ENCODE data around the gene DUSP19. TPM values are rescaled to one million over a fixed set of nuclear protein-coding genes. Genes with fewer than 3 reads are reported as not detected.

Gene DUSP19
- total and polyA plus RNA-seq, 2 of the 13 experiments (the other 11 are each of a cell fraction or from before 2014, with no cell fraction given): 1.3 to 1.9 TPM

DNA sequence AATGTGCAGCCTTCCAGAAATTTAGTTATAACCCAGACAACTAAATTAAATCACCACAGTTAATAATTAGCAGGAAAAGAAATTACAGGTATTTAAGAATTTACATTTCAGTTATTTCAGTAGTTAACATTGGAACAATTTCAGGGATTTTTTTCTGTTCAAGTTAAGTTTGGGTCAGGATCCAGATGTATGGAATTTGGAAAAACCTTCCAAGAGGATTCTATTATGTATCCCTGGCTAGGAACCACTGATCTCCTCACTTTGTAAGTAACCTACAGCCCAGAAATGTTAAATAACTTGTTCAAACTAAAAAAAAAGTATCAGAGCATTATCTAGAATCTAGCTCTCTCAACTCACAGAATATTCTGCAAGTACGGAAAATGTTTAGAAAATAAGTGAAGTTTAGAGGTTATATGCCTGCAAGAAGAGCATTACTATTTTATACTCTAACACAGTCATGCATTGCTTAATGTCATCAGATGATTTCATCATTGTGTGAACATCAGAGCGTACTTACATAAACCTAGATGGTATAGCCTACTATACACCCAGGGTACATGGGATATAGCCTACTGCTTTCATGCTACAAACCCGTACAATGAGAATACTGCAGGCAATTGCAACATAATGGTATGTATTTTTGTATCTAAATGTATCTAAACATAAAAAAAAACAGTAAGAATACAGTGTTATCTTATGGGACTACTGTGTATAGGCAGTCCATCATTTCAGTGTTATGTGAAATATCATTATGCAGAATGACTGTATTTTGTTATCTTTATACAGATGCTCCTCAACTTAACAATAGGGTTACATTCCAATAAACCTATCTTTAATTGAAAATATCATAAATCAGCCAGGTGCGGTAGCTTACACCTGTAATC is 46.4 kb upstream of the DUSP19 start (continued):
- TF ChIP-seq, protein P1, sequence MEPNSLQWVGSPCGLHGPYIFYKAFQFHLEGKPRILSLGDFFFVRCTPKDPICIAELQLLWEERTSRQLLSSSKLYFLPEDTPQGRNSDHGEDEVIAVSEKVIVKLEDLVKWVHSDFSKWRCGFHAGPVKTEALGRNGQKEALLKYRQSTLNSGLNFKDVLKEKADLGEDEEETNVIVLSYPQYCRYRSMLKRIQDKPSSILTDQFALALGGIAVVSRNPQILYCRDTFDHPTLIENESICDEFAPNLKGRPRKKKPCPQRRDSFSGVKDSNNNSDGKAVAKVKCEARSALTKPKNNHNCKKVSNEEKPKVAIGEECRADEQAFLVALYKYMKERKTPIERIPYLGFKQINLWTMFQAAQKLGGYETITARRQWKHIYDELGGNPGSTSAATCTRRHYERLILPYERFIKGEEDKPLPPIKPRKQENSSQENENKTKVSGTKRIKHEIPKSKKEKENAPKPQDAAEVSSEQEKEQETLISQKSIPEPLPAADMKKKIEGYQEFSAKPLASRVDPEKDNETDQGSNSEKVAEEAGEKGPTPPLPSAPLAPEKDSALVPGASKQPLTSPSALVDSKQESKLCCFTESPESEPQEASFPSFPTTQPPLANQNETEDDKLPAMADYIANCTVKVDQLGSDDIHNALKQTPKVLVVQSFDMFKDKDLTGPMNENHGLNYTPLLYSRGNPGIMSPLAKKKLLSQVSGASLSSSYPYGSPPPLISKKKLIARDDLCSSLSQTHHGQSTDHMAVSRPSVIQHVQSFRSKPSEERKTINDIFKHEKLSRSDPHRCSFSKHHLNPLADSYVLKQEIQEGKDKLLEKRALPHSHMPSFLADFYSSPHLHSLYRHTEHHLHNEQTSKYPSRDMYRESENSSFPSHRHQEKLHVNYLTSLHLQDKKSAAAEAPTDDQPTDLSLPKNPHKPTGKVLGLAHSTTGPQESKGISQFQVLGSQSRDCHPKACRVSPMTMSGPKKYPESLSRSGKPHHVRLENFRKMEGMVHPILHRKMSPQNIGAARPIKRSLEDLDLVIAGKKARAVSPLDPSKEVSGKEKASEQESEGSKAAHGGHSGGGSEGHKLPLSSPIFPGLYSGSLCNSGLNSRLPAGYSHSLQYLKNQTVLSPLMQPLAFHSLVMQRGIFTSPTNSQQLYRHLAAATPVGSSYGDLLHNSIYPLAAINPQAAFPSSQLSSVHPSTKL (CRISPR knock-in tag; IDR thresholded peaks at IDR 0.05): peak; percentile 57
- TF ChIP-seq GLI4 (CRISPR knock-in tag; IDR thresholded peaks at IDR 0.05; ENCODE audit: borderline replicate concordance): no peak
- TF ChIP-seq, protein P2, sequence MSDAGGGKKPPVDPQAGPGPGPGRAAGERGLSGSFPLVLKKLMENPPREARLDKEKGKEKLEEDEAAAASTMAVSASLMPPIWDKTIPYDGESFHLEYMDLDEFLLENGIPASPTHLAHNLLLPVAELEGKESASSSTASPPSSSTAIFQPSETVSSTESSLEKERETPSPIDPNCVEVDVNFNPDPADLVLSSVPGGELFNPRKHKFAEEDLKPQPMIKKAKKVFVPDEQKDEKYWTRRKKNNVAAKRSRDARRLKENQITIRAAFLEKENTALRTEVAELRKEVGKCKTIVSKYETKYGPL (CRISPR knock-in tag; IDR thresholded peaks at IDR 0.05): peak; percentile 52; the same call in 1 of the 2 replicates
- TF ChIP-seq, protein P3, sequence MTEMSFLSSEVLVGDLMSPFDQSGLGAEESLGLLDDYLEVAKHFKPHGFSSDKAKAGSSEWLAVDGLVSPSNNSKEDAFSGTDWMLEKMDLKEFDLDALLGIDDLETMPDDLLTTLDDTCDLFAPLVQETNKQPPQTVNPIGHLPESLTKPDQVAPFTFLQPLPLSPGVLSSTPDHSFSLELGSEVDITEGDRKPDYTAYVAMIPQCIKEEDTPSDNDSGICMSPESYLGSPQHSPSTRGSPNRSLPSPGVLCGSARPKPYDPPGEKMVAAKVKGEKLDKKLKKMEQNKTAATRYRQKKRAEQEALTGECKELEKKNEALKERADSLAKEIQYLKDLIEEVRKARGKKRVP (CRISPR knock-in tag; IDR thresholded peaks at IDR 0.05): peak; percentile 74 to 99; a peak in 3 of 4 replicates
- peak; percentile 97 for TF ChIP-seq CEBPB (IDR thresholded peaks at IDR 0.05; ENCODE audit: borderline replicate concordance, low read depth, low read length)
- no peak for TF ChIP-seq CBX1 (IDR thresholded peaks at IDR 0.05; ENCODE audit: low read depth)
